Dermis microvascular lymphatic vessel endothelial cell (primary cell): ENCODE measurements around the gene ALOX15B. TPM values are rescaled to one million over a fixed set of nuclear protein-coding genes. Genes with fewer than 3 reads are reported as not detected.
A peak's percentile ranks its signal among the peaks of the same experiment; 100 is the strongest.

Source experiments
- DNase-seq, 2 donors: peaks; one replicate each; pipeline versions ENCODE4 v3.0.0 to v3.0.0-alpha.2; 2010; ENCODE audit warnings: low read depth in 2 of 2
- total RNA-seq: library from RNA; depleted of rRNA; stranded (reverse); fragments of >200 nt; gene quantifications from 2 replicates; pipeline ENCODE4 v1.2.1, GENCODE V29; 2014

The ALOX15B gene, protein sequence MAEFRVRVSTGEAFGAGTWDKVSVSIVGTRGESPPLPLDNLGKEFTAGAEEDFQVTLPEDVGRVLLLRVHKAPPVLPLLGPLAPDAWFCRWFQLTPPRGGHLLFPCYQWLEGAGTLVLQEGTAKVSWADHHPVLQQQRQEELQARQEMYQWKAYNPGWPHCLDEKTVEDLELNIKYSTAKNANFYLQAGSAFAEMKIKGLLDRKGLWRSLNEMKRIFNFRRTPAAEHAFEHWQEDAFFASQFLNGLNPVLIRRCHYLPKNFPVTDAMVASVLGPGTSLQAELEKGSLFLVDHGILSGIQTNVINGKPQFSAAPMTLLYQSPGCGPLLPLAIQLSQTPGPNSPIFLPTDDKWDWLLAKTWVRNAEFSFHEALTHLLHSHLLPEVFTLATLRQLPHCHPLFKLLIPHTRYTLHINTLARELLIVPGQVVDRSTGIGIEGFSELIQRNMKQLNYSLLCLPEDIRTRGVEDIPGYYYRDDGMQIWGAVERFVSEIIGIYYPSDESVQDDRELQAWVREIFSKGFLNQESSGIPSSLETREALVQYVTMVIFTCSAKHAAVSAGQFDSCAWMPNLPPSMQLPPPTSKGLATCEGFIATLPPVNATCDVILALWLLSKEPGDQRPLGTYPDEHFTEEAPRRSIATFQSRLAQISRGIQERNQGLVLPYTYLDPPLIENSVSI
- total RNA-seq, result not detected in 2 replicates

GRCh38 chr17:8038954-8039610 lies at the start of gene ALOX15B:
Gene ALOX15B, plus strand, starts transcription at chr17:8039059. Its CDS starts 97 bp downstream, at chr17:8039156.
- no peak for DNase-seq

DNA sequence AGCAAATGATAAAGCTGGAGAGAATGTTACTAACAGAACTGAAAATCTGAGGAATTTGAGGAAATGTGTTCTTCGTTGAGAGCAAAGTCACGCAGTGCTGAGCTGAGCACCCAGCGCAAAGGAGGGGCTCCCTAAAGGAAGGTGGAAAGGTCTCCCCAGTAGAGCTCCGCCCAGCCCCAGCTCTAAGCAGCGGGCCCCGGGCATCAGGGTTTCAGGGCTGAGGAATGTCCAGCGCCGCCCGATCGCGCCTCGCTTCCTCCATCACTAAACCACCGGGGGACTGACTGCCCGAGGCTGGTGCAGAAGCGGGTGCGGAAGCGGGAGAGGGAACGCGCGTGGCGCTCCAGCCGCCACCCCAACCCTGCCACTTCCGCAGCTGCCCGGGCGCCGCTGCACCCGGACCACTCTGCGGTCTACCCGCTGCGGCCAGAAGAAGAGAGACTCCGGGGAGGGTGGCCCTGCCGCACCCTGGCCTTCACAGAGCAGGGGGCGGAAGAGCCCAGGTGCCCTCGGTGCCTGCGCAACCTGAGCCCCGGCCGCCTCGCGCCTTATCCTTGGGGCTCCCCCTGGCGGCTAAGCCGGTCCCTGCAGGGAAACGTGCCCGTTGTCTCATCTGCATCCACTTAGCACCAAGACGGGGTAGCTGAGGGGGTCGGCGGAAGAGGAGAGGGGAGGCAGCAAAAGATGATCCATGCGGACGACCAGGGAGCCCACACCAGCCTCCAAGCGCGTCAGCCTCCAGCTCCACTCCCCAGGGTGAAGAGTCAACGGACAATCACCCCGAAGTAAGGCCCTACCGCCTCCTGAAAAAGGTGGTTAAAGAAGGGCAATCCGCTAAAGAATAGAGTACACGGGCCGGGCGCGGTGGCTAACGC lies 48.8 kb upstream of the ALOX15B start:
- DNase-seq, result peak; percentile 20 to 57

GRCh38 chr17:7992516-7992915 lies 46.3 kb upstream of the ALOX15B start:
- DNase-seq, result no peak

DNA sequence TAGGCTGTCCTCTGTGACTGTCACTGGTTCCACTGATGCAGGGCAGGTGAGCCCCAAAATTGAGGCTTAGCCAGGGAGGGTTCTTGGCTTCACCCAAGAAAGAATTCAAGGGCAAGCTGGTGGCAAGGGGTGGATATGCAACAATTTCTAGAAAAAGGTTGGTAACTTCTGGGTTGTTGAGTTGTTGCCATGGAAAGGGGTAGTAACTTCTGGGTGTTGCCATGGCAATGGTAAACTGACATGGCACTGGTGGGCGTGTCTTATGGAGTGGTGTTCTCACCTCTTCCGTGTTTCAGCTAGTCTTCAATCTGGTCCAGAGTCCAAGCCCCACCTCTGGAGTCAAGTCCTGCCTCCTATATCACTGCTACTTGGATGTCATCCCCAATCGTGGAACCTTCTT lies 45.9 kb upstream of the ALOX15B start:
- no peak for DNase-seq

DNA sequence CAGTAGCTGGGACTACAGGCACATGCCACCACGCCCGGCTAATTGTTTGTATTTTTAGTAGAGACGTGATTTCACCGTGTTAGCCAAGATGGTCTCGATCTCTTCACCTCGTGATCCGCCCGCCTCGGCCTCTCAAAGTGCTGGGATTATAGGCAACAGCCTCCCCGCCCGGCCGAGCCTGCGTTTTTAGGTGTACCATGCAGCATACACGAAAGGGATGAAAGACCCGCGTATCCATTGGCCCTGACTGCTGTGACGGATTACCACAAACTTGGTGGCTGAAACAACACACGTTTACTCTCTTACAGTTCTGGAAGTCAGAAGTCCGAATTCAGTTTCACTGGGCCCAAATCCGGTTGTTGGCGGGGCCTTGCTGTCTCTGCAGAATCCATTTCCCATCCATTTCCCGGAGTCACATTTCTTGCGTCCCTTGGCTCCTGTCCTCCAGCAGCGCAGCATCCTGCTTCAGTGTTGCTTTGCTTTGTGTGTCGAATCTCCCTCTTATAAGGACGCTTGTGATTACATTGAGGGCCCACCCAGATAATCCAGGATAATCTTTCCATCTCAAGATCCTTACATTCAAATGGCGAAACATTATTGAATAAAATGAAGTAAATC lies 44.8 kb upstream of the ALOX15B start:
- no peak for DNase-seq

- no peak for DNase-seq
Measured at GRCh38 chr17:7995724-7996123, 43.1 kb upstream of the ALOX15B start.

DNA sequence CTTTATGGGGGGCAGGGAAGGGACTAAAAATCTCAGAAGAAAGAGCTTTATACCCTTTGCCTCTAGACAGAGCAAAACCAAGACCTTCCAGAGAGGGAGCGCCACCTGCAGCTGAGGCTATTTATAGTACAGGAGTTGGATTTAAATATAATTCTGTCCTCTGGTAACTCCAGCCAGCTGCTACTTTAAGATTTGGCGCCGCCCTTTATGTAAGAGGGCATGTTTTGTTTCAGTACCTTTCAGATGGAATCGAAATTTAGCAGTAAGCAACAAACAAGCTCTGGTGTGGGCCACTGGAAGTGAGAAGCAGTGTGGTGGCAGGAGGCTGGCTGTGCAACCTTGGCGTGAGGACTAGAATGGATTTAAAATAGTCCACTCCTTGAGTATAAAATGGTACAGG lies 41.7 kb upstream of the ALOX15B start:
- DNase-seq, result peak in 1 of 2 donors; percentile 34

DNA sequence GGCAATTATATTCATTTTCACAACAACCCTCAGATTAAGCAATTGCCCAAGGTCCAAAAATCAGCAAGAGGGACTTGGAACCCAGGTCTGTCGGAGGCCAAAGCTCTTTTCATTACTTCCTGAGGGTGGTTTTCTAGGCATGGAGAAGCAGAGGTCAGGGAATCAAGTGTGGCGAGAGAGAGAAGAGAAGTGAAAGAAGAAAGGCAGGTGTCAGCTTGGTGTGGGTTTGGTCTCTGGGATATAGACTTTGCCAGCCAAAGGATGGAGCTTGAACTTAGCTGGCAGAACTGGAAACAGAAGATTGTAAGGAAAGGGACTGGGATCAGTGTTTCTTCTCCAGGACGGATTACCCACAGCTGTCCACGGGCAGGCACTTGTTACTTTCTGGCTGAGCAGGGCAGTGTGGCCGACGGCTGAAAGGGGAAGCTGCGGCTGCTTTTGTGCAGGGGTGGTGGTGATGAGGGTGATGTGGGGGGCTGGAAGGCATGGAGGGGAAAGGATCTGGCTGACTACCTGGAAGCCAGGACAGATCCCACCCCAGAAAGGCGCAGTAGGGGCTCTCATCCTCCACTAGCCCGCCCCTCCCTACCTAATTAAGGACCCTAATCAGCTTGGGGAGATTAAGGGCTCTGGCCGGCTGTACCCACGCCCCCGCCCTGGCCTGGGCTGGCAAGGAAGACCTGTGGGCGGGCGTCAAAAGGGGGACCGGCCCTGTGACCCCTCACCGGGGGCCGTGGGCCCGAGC lies 36.7 kb upstream of the ALOX15B start, which contains the start of gene GUCY2D:
GUCY2D (plus strand) TSS at position 640 of the 745 bp plus-strand sequence. CDS start 433 bp downstream, outside the sequence.
- DNase-seq, result no peak

DNA sequence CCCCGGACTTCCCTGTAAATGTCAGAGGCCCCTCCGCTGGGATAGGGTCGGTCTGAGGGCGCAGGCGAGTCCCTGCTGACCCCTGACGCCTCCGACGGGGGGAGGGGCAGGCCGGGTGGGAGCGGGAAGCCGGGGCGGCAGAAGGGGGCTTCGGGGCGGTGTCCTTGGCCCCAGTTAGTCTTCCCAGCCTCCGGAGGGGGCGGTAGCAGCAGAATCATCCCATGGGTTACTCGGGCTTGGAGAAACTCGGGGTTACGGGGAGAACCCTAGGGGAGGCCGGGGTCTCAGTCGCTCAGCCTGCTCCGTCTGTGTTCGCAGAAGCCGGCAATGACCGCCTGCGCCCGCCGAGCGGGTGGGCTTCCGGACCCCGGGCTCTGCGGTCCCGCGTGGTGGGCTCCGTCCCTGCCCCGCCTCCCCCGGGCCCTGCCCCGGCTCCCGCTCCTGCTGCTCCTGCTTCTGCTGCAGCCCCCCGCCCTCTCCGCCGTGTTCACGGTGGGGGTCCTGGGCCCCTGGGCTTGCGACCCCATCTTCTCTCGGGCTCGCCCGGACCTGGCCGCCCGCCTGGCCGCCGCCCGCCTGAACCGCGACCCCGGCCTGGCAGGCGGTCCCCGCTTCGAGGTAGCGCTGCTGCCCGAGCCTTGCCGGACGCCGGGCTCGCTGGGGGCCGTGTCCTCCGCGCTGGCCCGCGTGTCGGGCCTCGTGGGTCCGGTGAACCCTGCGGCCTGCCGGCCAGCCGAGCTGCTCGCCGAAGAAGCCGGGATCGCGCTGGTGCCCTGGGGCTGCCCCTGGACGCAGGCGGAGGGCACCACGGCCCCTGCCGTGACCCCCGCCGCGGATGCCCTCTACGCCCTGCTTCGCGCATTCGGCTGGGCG lies 35.9 kb upstream of the ALOX15B start:
- DNase-seq, result no peak

GRCh38 chr17:8003594-8004181 lies 35.2 kb upstream of the ALOX15B start:
- no peak for DNase-seq

- no peak for DNase-seq
Measured at GRCh38 chr17:8004899-8005298, 34.0 kb upstream of the ALOX15B start.

GRCh38 chr17:8005357-8005756 lies 33.5 kb upstream of the ALOX15B start:
- DNase-seq, result no peak

- DNase-seq, result no peak
Measured at GRCh38 chr17:8005967-8006730, 32.7 kb upstream of the ALOX15B start.

- DNase-seq, result no peak
Measured at GRCh38 chr17:8006836-8007680, 31.8 kb upstream of the ALOX15B start.

DNA sequence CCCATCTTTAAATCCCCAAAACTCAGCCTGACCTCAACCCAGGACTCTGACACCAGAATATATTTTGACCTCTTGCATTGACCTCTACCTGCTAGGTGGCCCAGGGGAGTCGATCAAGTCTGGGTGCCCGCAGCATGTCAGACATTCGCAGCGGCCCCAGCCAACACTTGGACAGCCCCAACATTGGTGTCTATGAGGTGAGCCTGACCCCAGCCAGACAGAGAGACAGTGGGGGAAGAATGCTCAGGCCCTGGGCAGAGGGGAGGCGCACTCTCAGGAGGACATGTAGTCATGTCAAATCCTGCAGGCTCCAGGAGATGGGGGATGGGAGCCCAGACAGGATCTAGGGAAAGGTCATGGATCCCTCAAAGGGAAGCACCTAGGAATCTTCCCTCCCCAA lies 31.0 kb upstream of the ALOX15B start:
- no peak for DNase-seq

DNA sequence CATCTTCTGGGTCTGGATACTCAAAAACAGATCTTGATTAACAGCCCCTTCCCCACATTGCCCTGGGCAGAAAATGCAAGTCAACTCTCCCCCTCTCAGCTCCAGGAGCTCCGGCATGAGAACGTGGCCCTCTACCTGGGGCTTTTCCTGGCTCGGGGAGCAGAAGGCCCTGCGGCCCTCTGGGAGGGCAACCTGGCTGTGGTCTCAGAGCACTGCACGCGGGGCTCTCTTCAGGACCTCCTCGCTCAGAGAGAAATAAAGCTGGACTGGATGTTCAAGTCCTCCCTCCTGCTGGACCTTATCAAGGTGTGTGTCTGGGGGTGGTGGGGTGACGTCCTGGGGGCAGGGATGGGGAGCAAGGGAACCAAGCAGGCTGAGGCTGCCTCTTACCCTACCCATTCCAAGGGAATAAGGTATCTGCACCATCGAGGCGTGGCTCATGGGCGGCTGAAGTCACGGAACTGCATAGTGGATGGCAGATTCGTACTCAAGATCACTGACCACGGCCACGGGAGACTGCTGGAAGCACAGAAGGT lies 26.7 kb upstream of the ALOX15B start:
- DNase-seq, result no peak
